ENCODE results near the gene TMEM178B. TPM values are rescaled to one million over a fixed set of nuclear protein-coding genes. Genes with fewer than 3 reads are reported as not detected.
"Not testable (repeated sequence)": the region's sequence is repeated elsewhere in the genome, so short reads cannot be mapped to it uniquely, and the experiment has no call there.

TMEM178B gene
- total RNA-seq, 1 donor from 2014 or later = under 0.01 TPM

GRCh38 chr7:141184532-141185190 is 110.8 kb downstream of the TMEM178B start:
- DNase-seq (ENCODE audit: low read depth in 2 of 2) = no peak

GRCh38 chr7:141185369-141185967 is 111.6 kb downstream of the TMEM178B start:
- DNase-seq (ENCODE audit: low read depth in 2 of 2) = no peak

- no peak for DNase-seq (ENCODE audit: low read depth in 2 of 2)
These were observed 115.4 kb downstream of the TMEM178B start for GRCh38 chr7:141189231-141189630.

- DNase-seq (ENCODE audit: low read depth in 2 of 2) = no peak
These were observed 116.6 kb downstream of the TMEM178B start for GRCh38 chr7:141190495-141190894.

GRCh38 chr7:141191277-141191676 is 117.4 kb downstream of the TMEM178B start:
- no peak for DNase-seq (ENCODE audit: low read depth in 2 of 2)

GRCh38 chr7:141193066-141193465 is 119.2 kb downstream of the TMEM178B start:
- no peak for DNase-seq (ENCODE audit: low read depth in 2 of 2)

- DNase-seq (ENCODE audit: low read depth in 2 of 2) = not testable (repeated sequence)
These were observed 121.9 kb downstream of the TMEM178B start for GRCh38 chr7:141195722-141196121.

GRCh38 chr7:141198194-141198958 is 124.5 kb downstream of the TMEM178B start:
- DNase-seq (ENCODE audit: low read depth in 2 of 2) = no peak

GRCh38 chr7:141200191-141201108 is 126.6 kb downstream of the TMEM178B start:
- no peak for DNase-seq (ENCODE audit: low read depth in 2 of 2)

GRCh38 chr7:141201145-141201885 is 127.5 kb downstream of the TMEM178B start:
- DNase-seq (ENCODE audit: low read depth in 2 of 2) = no peak

GRCh38 chr7:141202535-141202934 is 128.7 kb downstream of the TMEM178B start:
- no peak for DNase-seq (ENCODE audit: low read depth in 2 of 2)

GRCh38 chr7:141203177-141203576 is 129.3 kb downstream of the TMEM178B start:
- no peak for DNase-seq (ENCODE audit: low read depth in 2 of 2)

- no peak for DNase-seq (ENCODE audit: low read depth in 2 of 2)
These were observed 129.7 kb downstream of the TMEM178B start for GRCh38 chr7:141203586-141203985.

- DNase-seq (ENCODE audit: low read depth in 2 of 2) = no peak
These were observed 133.8 kb downstream of the TMEM178B start for GRCh38 chr7:141207661-141208060.

- no peak for DNase-seq (ENCODE audit: low read depth in 2 of 2)
These were observed 134.7 kb downstream of the TMEM178B start for GRCh38 chr7:141208539-141208938.

GRCh38 chr7:141209454-141209853 is 135.6 kb downstream of the TMEM178B start:
- DNase-seq (ENCODE audit: low read depth in 2 of 2) = no peak

GRCh38 chr7:141210862-141211261 is 137.0 kb downstream of the TMEM178B start:
- DNase-seq (ENCODE audit: low read depth in 2 of 2) = no peak

GRCh38 chr7:141213226-141213625 is 139.4 kb downstream of the TMEM178B start:
- DNase-seq (ENCODE audit: low read depth in 2 of 2) = no peak

GRCh38 chr7:141217938-141218337 is 144.1 kb downstream of the TMEM178B start:
- DNase-seq (ENCODE audit: low read depth in 2 of 2) = no peak

- no peak for DNase-seq (ENCODE audit: low read depth in 2 of 2)
These were observed 145.1 kb downstream of the TMEM178B start for GRCh38 chr7:141218941-141219340.

Measured in dermis microvascular lymphatic vessel endothelial cell (primary cell).